Prostate gland (tissue), 2 donors: ENCODE measurements around the gene ZNF836.

ENCODE experiments used
- CTCF ChIP-seq, 4 experiments: fragments of 200-600 bp in 2 of 4; fragments of 450-650 bp in 2 of 4; sonication (generic) in 2 of 4; IDR thresholded peaks; 1 replicate in 3 of 4; 2 replicates in 1 of 4; pipeline ENCODE4 v1.5.1; 2016 to 2019; ENCODE audit warnings: antibody characterized with exemption in 4 of 4, mild to moderate bottlenecking in 2 of 4, moderate library complexity in 2 of 4
- POLR2A ChIP-seq: fragments of 450-650 bp; IDR thresholded peaks from one replicate; pipeline ENCODE4 v1.6.1; 2016; ENCODE audit warnings: antibody characterized with exemption, mild to moderate bottlenecking
- POLR2AphosphoS5 ChIP-seq: sonication (generic); formaldehyde crosslinking; IDR thresholded peaks from one replicate; pipeline ENCODE4 v1.6.1; 2017; ENCODE audit warnings: antibody characterized with exemption

GRCh38 chr19:52140032-52140710 is 31.2 kb downstream of the ZNF836 start:
- TF ChIP-seq CTCF (IDR thresholded peaks at IDR 0.05) (no peak), POLR2AphosphoS5 (no peak), POLR2A (no peak)
